ENCODE measurements around the gene TYRP1.

The TYRP1 gene

DNA sequence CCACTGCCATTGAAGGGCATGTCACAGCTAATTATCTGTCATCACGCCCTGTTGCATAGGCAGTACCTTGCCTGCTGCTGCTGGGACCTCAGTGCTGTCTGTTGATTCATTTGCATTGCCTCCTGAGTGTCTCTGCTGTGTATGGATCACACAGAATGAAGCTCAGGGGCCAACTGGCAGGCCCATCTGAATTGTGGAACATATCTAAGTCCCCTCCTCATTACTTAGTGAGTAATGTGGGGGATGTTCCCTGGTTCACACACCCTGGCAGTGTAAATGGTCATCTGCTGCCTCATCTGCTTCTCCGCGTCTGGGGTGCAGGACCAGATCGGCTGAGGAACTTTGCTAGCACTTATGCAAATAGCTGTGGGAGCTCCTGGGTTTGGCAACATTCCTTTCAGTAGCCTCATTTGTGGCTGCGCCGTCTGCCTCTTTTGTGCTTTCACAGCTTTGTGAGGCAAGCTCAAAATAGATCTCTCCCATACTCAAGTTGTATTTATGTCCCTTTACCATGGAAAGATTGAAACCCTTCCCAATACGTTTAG lies 25.4 kb downstream of the TYRP1 start:
- H3K36me3 ChIP-seq (replicated peaks in 1 of 2; ENCODE audit: control insufficient read depth in 2 of 2, insufficient read depth in 2 of 2, low read length in 2 of 2): no peaks in the 10 kb centered on the region
- no peak overlapping the region for H4K91ac ChIP-seq (ENCODE audit: low read depth, low read length, poor library complexity)
- H2BK12ac ChIP-seq (ENCODE audit: low read length): no peak overlapping the region
- H3K23ac ChIP-seq (ENCODE audit: low read depth, low read length, poor library complexity): no peak overlapping the region
- H3K27ac ChIP-seq (replicated peaks; ENCODE audit: low read length): peak overlapping the region; percentile 86
- no peaks in the 10 kb centered on the region for H3K9me3 ChIP-seq (replicated peaks in 1 of 2; ENCODE audit: control insufficient read depth in 2 of 2, insufficient read depth in 1 of 2, low read depth in 1 of 2, low read length in 2 of 2)
- peak overlapping the region; percentile 88 for H2AFZ ChIP-seq (ENCODE audit: low read length)
- H3K27me3 ChIP-seq (ENCODE audit: control insufficient read depth in 3 of 3, insufficient read depth in 3 of 3, low read depth in 1 of 3, low read length in 3 of 3): no peaks in the 10 kb centered on the region
- no peak overlapping the region for H4K8ac ChIP-seq (ENCODE audit: low read depth, low read length)
- H2BK15ac ChIP-seq (ENCODE audit: low read length): no peak overlapping the region
- H3K18ac ChIP-seq (ENCODE audit: low read length): no peak overlapping the region
- WGBS, 2 donors (ENCODE audit: extremely low coverage in 2 of 2, insufficient read length in 2 of 2, insufficient replicate concordance in 1 of 2): no CpG with 5 or more reads among the region's 7 CpGs
- H3K79me1 ChIP-seq (ENCODE audit: low read depth, low read length): no peaks in the 10 kb centered on the region
- DNase-seq (ENCODE audit: low spot score): peak; percentile 59
- no peak overlapping the region for H3K4ac ChIP-seq (ENCODE audit: low read length)
- H2AK5ac ChIP-seq (ENCODE audit: low read depth, low read length): no peak overlapping the region
- H3K4me1 ChIP-seq (ENCODE audit: control insufficient read depth in 2 of 2, insufficient read depth in 1 of 2, low read depth in 1 of 2, low read length in 2 of 2): peaks cover 4 to 5% of the 10 kb centered on the region in 2 donors
- no peak overlapping the region for H3K14ac ChIP-seq (ENCODE audit: low read length)
- no peak overlapping the region for H2BK5ac ChIP-seq (ENCODE audit: low read length)
- peak overlapping the region; percentile 63 for H3K4me2 ChIP-seq (ENCODE audit: insufficient read depth, low read length, poor library complexity, severe bottlenecking)
- H2BK120ac ChIP-seq (ENCODE audit: low read depth, low read length): no peak overlapping the region
- no peak overlapping the region for H3K9ac ChIP-seq (ENCODE audit: low read depth, low read length, poor library complexity)
- H3K4me3 ChIP-seq (ENCODE audit: low read length in 2 of 2): peak overlapping the region; percentile 40 to 74

- no peak overlapping the region for H2BK5ac ChIP-seq (ENCODE audit: low read length)
- no peaks in the 10 kb centered on the region for H3K79me1 ChIP-seq (ENCODE audit: low read depth, low read length)
- H3K18ac ChIP-seq (ENCODE audit: low read length): no peak overlapping the region
- H3K4me3 ChIP-seq (ENCODE audit: low read length in 2 of 2): no peak overlapping the region
- no peak overlapping the region for H3K4me2 ChIP-seq (ENCODE audit: insufficient read depth, low read length, poor library complexity, severe bottlenecking)
- no peak overlapping the region for H3K23ac ChIP-seq (ENCODE audit: low read depth, low read length, poor library complexity)
- no peak overlapping the region for H4K91ac ChIP-seq (ENCODE audit: low read depth, low read length, poor library complexity)
- H3K14ac ChIP-seq (ENCODE audit: low read length): no peak overlapping the region
- H2AK5ac ChIP-seq (ENCODE audit: low read depth, low read length): no peak overlapping the region
- no peak overlapping the region for H3K4ac ChIP-seq (ENCODE audit: low read length)
- no peak overlapping the region for H4K8ac ChIP-seq (ENCODE audit: low read depth, low read length)
- no CpG with 5 or more reads among the region's 1 CpG for WGBS, 2 donors (ENCODE audit: extremely low coverage in 2 of 2, insufficient read length in 2 of 2, insufficient replicate concordance in 1 of 2)
- H3K27me3 ChIP-seq (ENCODE audit: control insufficient read depth in 3 of 3, insufficient read depth in 3 of 3, low read depth in 1 of 3, low read length in 3 of 3): no peaks in the 10 kb centered on the region
- H2AFZ ChIP-seq (ENCODE audit: low read length): no peak overlapping the region
- H3K9ac ChIP-seq (ENCODE audit: low read depth, low read length, poor library complexity): no peak overlapping the region
- no peak for DNase-seq (ENCODE audit: low spot score)
- no peak overlapping the region for H2BK120ac ChIP-seq (ENCODE audit: low read depth, low read length)
- no peaks in the 10 kb centered on the region for H3K9me3 ChIP-seq (replicated peaks in 1 of 2; ENCODE audit: control insufficient read depth in 2 of 2, insufficient read depth in 1 of 2, low read depth in 1 of 2, low read length in 2 of 2)
- H2BK12ac ChIP-seq (ENCODE audit: low read length): no peak overlapping the region
- no peaks in the 10 kb centered on the region for H3K36me3 ChIP-seq (replicated peaks in 1 of 2; ENCODE audit: control insufficient read depth in 2 of 2, insufficient read depth in 2 of 2, low read length in 2 of 2)
- H3K27ac ChIP-seq (replicated peaks; ENCODE audit: low read length): no peak overlapping the region
- no peak overlapping the region for H2BK15ac ChIP-seq (ENCODE audit: low read length)
- peaks cover 4 to 5% of the 10 kb centered on the region in 2 donors for H3K4me1 ChIP-seq (ENCODE audit: control insufficient read depth in 2 of 2, insufficient read depth in 1 of 2, low read depth in 1 of 2, low read length in 2 of 2)
These were observed 26.2 kb downstream of the TYRP1 start for GRCh38 chr9:12719431-12719830.

GRCh38 chr9:12720551-12720950 lies 27.4 kb downstream of the TYRP1 start:
- Histone ChIP-seq H3K18ac (ENCODE audit: low read length) (no peak overlapping the region), H4K91ac (ENCODE audit: low read depth, low read length, poor library complexity) (no peak overlapping the region), H3K27ac (replicated peaks; ENCODE audit: low read length) (no peak overlapping the region), H2BK12ac (ENCODE audit: low read length) (no peak overlapping the region), H3K79me1 (ENCODE audit: low read depth, low read length) (no peaks in the 10 kb centered on the region), H3K36me3 (replicated peaks in 1 of 2; ENCODE audit: control insufficient read depth in 2 of 2, insufficient read depth in 2 of 2, low read length in 2 of 2) (no peaks in the 10 kb centered on the region), H3K14ac (ENCODE audit: low read length) (no peak overlapping the region), H3K23ac (ENCODE audit: low read depth, low read length, poor library complexity) (no peak overlapping the region), H2BK5ac (ENCODE audit: low read length) (no peak overlapping the region), H2BK15ac (ENCODE audit: low read length) (no peak overlapping the region), H3K9ac (ENCODE audit: low read depth, low read length, poor library complexity) (no peak overlapping the region), H2AK5ac (ENCODE audit: low read depth, low read length) (no peak overlapping the region), H3K27me3 (ENCODE audit: control insufficient read depth in 3 of 3, insufficient read depth in 3 of 3, low read depth in 1 of 3, low read length in 3 of 3) (no peaks in the 10 kb centered on the region), H3K4me1 (ENCODE audit: control insufficient read depth in 2 of 2, insufficient read depth in 1 of 2, low read depth in 1 of 2, low read length in 2 of 2) (peaks cover 4 to 5% of the 10 kb centered on the region in 2 donors), H3K9me3 (replicated peaks in 1 of 2; ENCODE audit: control insufficient read depth in 2 of 2, insufficient read depth in 1 of 2, low read depth in 1 of 2, low read length in 2 of 2) (no peaks in the 10 kb centered on the region), H2AFZ (ENCODE audit: low read length) (no peak overlapping the region), H3K4ac (ENCODE audit: low read length) (no peak overlapping the region), H3K4me3 (ENCODE audit: low read length in 2 of 2) (no peak overlapping the region), H4K8ac (ENCODE audit: low read depth, low read length) (no peak overlapping the region), H2BK120ac (ENCODE audit: low read depth, low read length) (no peak overlapping the region), H3K4me2 (ENCODE audit: insufficient read depth, low read length, poor library complexity, severe bottlenecking) (no peak overlapping the region)
- WGBS, 2 donors (ENCODE audit: extremely low coverage in 2 of 2, insufficient read length in 2 of 2, insufficient replicate concordance in 1 of 2): no CpG with 5 or more reads among the region's 3 CpGs
- no peak for DNase-seq (ENCODE audit: low spot score)

DNA sequence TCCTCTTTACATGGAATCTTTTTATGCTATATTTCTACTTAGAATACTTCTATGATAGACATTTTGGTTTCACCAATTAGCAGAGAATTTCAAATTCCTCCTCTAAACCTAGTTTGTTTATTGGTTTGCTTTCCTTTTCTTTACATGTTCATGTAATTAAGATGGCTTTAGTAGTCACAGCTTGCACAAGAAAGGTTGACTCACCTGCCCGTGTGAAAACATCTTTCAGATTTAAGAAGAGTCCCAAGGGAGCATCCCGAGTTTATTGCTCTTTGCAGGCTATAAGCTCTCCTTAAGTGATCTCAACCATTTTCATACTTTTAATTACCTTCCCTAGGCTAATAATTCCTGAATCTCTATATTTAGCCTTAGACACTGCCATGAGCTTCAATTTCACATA lies 28.9 kb downstream of the TYRP1 start:
- Histone ChIP-seq H2BK12ac (ENCODE audit: low read length) (no peak overlapping the region), H2BK5ac (ENCODE audit: low read length) (no peak overlapping the region), H4K91ac (ENCODE audit: low read depth, low read length, poor library complexity) (no peak overlapping the region), H3K9ac (ENCODE audit: low read depth, low read length, poor library complexity) (no peak overlapping the region), H3K23ac (ENCODE audit: low read depth, low read length, poor library complexity) (no peak overlapping the region), H3K18ac (ENCODE audit: low read length) (no peak overlapping the region), H3K4me3 (ENCODE audit: low read length in 2 of 2) (no peak overlapping the region), H3K36me3 (replicated peaks in 1 of 2; ENCODE audit: control insufficient read depth in 2 of 2, insufficient read depth in 2 of 2, low read length in 2 of 2) (no peaks in the 10 kb centered on the region), H3K27me3 (ENCODE audit: control insufficient read depth in 3 of 3, insufficient read depth in 3 of 3, low read depth in 1 of 3, low read length in 3 of 3) (no peaks in the 10 kb centered on the region), H2AK5ac (ENCODE audit: low read depth, low read length) (no peak overlapping the region), H3K27ac (replicated peaks; ENCODE audit: low read length) (no peak overlapping the region), H2BK15ac (ENCODE audit: low read length) (no peak overlapping the region), H3K9me3 (replicated peaks in 1 of 2; ENCODE audit: control insufficient read depth in 2 of 2, insufficient read depth in 1 of 2, low read depth in 1 of 2, low read length in 2 of 2) (no peaks in the 10 kb centered on the region), H3K4me1 (ENCODE audit: control insufficient read depth in 2 of 2, insufficient read depth in 1 of 2, low read depth in 1 of 2, low read length in 2 of 2) (peaks cover 4 to 5% of the 10 kb centered on the region in 2 donors), H3K79me1 (ENCODE audit: low read depth, low read length) (no peaks in the 10 kb centered on the region), H2AFZ (ENCODE audit: low read length) (no peak overlapping the region), H3K4me2 (ENCODE audit: insufficient read depth, low read length, poor library complexity, severe bottlenecking) (no peak overlapping the region), H4K8ac (ENCODE audit: low read depth, low read length) (no peak overlapping the region), H3K4ac (ENCODE audit: low read length) (no peak overlapping the region), H2BK120ac (ENCODE audit: low read depth, low read length) (no peak overlapping the region), H3K14ac (ENCODE audit: low read length) (no peak overlapping the region)
- DNase-seq (ENCODE audit: low spot score): no peak
- WGBS, 2 donors (ENCODE audit: extremely low coverage in 2 of 2, insufficient read length in 2 of 2, insufficient replicate concordance in 1 of 2): no CpG with 5 or more reads among the region's 2 CpGs
